Natural killer cell treated with Interleukin-12 subunit alpha and Interleukin-12 subunit beta and Interleukin-15 and Interleukin-18, amount 100 ng/mL, for 72 hours (primary cell): Measurements from ENCODE around the gene USP10. TPM values are rescaled to one million over a fixed set of nuclear protein-coding genes. Genes with fewer than 3 reads are reported as not detected.
A peak's percentile ranks its signal among the peaks of the same experiment; 100 is the strongest.

Experiments used
- ATAC-seq, 2 donors: fragments of 150-1000 bp; cut with Tn5 transposase in 1 of 2; sonication (Bioruptor Pico), chemical (Tn5 transposase) in 1 of 2; 2 replicates each; pipeline ENCODE4 v1.10.0; 2021
- DNase-seq: peaks from one replicate; pipeline ENCODE4 v3.0.0; 2022; ENCODE audit warnings: low spot score
- H3K27ac Mint-ChIP-seq, 2 donors: 1 replicate in 1 of 2; 2 replicates in 1 of 2; pipeline ENCODE4 v1.8.0; 2022; ENCODE audit warnings: mixed read lengths in 2 of 2, mild to moderate bottlenecking in 1 of 2, moderate library complexity in 1 of 2
- H3K27me3 Mint-ChIP-seq, 2 donors: 1 replicate in 1 of 2; 2 replicates in 1 of 2; pipeline ENCODE4 v1.8.0; 2022; ENCODE audit warnings: mixed read lengths in 2 of 2
- H3K36me3 Mint-ChIP-seq: one replicate; pipeline ENCODE4 v1.8.0; 2022; ENCODE audit warnings: mixed read lengths
- H3K4me1 Mint-ChIP-seq, 2 donors: 1 replicate in 1 of 2; 2 replicates in 1 of 2; pipeline ENCODE4 v1.8.0; 2022; ENCODE audit warnings: low read depth in 2 of 2, mixed read lengths in 2 of 2, mild to moderate bottlenecking in 1 of 2
- H3K4me3 Mint-ChIP-seq: one replicate; pipeline ENCODE4 v1.8.0; 2022; ENCODE audit warnings: mixed read lengths
- H3K9me3 Mint-ChIP-seq: 2 replicates; pipeline ENCODE4 v1.8.0; 2022; ENCODE audit warnings: mixed read lengths
- total RNA-seq, 2 donors: library from RNA; stranded (reverse); gene quantifications; one replicate each; pipeline ENCODE4 v1.2.3, GENCODE V29; 2022

USP10 gene
- total RNA-seq, 2 donors from 2014 or later = 111 to 156 TPM

- ATAC-seq (no peak), DNase-seq (no peak)
- no peaks in the 10 kb centered on the region for H3K27me3 Mint-ChIP-seq
- no peaks in the 10 kb centered on the region for H3K9me3 Mint-ChIP-seq
- peaks cover 0 to 2% of the 10 kb centered on the region in 2 donors for H3K4me1 Mint-ChIP-seq
- peaks cover 26% of the 10 kb centered on the region for H3K36me3 Mint-ChIP-seq
- no peak overlapping the region for H3K4me3 Mint-ChIP-seq
- no peak overlapping the region for H3K27ac Mint-ChIP-seq
Observed at GRCh38 chr16:84777435-84777834, 77.6 kb downstream of the USP10 start.

- Mint-ChIP-seq H3K4me1 (peaks cover 0 to 2% of the 10 kb centered on the region in 2 donors), H3K9me3 (no peaks in the 10 kb centered on the region), H3K27ac (no peak overlapping the region), H3K27me3 (no peaks in the 10 kb centered on the region), H3K4me3 (no peak overlapping the region), H3K36me3 (peaks cover 26% of the 10 kb centered on the region)
- ATAC-seq (no peak), DNase-seq (no peak)
Observed at GRCh38 chr16:84778720-84779119, 78.9 kb downstream of the USP10 start.

- H3K36me3 Mint-ChIP-seq = peaks cover 20% of the 10 kb centered on the region
- H3K4me3 Mint-ChIP-seq = no peak overlapping the region
- no peaks in the 10 kb centered on the region for H3K27me3 Mint-ChIP-seq
- no peaks in the 10 kb centered on the region for H3K9me3 Mint-ChIP-seq
- no peaks in the 10 kb centered on the region for H3K4me1 Mint-ChIP-seq
- DNase-seq (no peak), ATAC-seq (no peak)
- no peak overlapping the region for H3K27ac Mint-ChIP-seq
Observed at GRCh38 chr16:84780063-84780462, 80.3 kb downstream of the USP10 start.

- peaks cover 17% of the 10 kb centered on the region for H3K36me3 Mint-ChIP-seq
- no peaks in the 10 kb centered on the region for H3K4me1 Mint-ChIP-seq
- no peak for DNase-seq
- no peaks in the 10 kb centered on the region for H3K9me3 Mint-ChIP-seq
- H3K27me3 Mint-ChIP-seq = no peaks in the 10 kb centered on the region
- no peak overlapping the region for H3K4me3 Mint-ChIP-seq
- no peak for ATAC-seq
- no peak overlapping the region for H3K27ac Mint-ChIP-seq
Observed at GRCh38 chr16:84780544-84781376, 81.0 kb downstream of the USP10 start.

- Mint-ChIP-seq H3K27ac (no peak overlapping the region), H3K9me3 (no peaks in the 10 kb centered on the region), H3K4me1 (no peaks in the 10 kb centered on the region), H3K27me3 (no peaks in the 10 kb centered on the region), H3K36me3 (peaks cover 15% of the 10 kb centered on the region), H3K4me3 (no peak overlapping the region)
- ATAC-seq (no peak), DNase-seq (no peak)
Observed at GRCh38 chr16:84782846-84783245, 83.0 kb downstream of the USP10 start.

GRCh38 chr16:84785843-84786581, 86.2 kb downstream of the USP10 start:
- no peak for ATAC-seq
- Mint-ChIP-seq H3K4me1 (no peaks in the 10 kb centered on the region), H3K27ac (no peak overlapping the region), H3K9me3 (no peaks in the 10 kb centered on the region), H3K4me3 (no peak overlapping the region), H3K36me3 (no peaks in the 10 kb centered on the region), H3K27me3 (no peaks in the 10 kb centered on the region)
- DNase-seq = peak; percentile 29

- DNase-seq (peak; percentile 42), ATAC-seq (peak; percentile 22 to 34)
- Mint-ChIP-seq H3K9me3 (no peaks in the 10 kb centered on the region), H3K36me3 (no peaks in the 10 kb centered on the region), H3K4me3 (no peak overlapping the region), H3K27ac (no peak overlapping the region), H3K4me1 (no peaks in the 10 kb centered on the region), H3K27me3 (no peaks in the 10 kb centered on the region)
Observed at GRCh38 chr16:84786605-84787262, 86.9 kb downstream of the USP10 start.

- DNase-seq (peak; percentile 18), ATAC-seq (no peak)
- no peaks in the 10 kb centered on the region for H3K9me3 Mint-ChIP-seq
- H3K4me1 Mint-ChIP-seq = no peaks in the 10 kb centered on the region
- H3K36me3 Mint-ChIP-seq = no peaks in the 10 kb centered on the region
- no peak overlapping the region for H3K27ac Mint-ChIP-seq
- H3K27me3 Mint-ChIP-seq = no peaks in the 10 kb centered on the region
- H3K4me3 Mint-ChIP-seq = no peak overlapping the region
Observed at GRCh38 chr16:84787263-84787622, 87.4 kb downstream of the USP10 start.

GRCh38 chr16:84788920-84789391, 89.2 kb downstream of the USP10 start:
- Mint-ChIP-seq H3K36me3 (no peaks in the 10 kb centered on the region), H3K27me3 (no peaks in the 10 kb centered on the region), H3K9me3 (no peaks in the 10 kb centered on the region), H3K4me3 (no peak overlapping the region), H3K27ac (no peak overlapping the region), H3K4me1 (no peaks in the 10 kb centered on the region)
- DNase-seq = peak; percentile 40
- ATAC-seq = no peak

GRCh38 chr16:84789431-84789830, 89.6 kb downstream of the USP10 start:
- no peaks in the 10 kb centered on the region for H3K9me3 Mint-ChIP-seq
- ATAC-seq = peak; percentile 21 to 26
- no peaks in the 10 kb centered on the region for H3K4me1 Mint-ChIP-seq

GRCh38 chr16:84790301-84790700, 90.5 kb downstream of the USP10 start:
- ATAC-seq (no peak), DNase-seq (peak; percentile 1)
- Mint-ChIP-seq H3K4me3 (no peak overlapping the region), H3K36me3 (no peaks in the 10 kb centered on the region), H3K4me1 (no peaks in the 10 kb centered on the region), H3K27me3 (no peaks in the 10 kb centered on the region), H3K27ac (no peak overlapping the region), H3K9me3 (no peaks in the 10 kb centered on the region)

More at GRCh38 chr16:84789431-84789830, 89.6 kb downstream of the USP10 start:
- peak; percentile 28 for DNase-seq
- no peaks in the 10 kb centered on the region for H3K36me3 Mint-ChIP-seq
- no peak overlapping the region for H3K27ac Mint-ChIP-seq
- no peaks in the 10 kb centered on the region for H3K27me3 Mint-ChIP-seq
- no peak overlapping the region for H3K4me3 Mint-ChIP-seq

GRCh38 chr16:84791088-84791487, 91.3 kb downstream of the USP10 start:
- Mint-ChIP-seq H3K4me3 (no peak overlapping the region), H3K9me3 (no peaks in the 10 kb centered on the region), H3K27ac (no peak overlapping the region), H3K36me3 (no peaks in the 10 kb centered on the region), H3K27me3 (no peaks in the 10 kb centered on the region), H3K4me1 (no peaks in the 10 kb centered on the region)
- DNase-seq (peak; percentile 18), ATAC-seq (no peak)

GRCh38 chr16:84791501-84791900, 91.7 kb downstream of the USP10 start:
- Mint-ChIP-seq H3K36me3 (no peaks in the 10 kb centered on the region), H3K4me3 (no peak overlapping the region), H3K27me3 (no peaks in the 10 kb centered on the region), H3K4me1 (no peaks in the 10 kb centered on the region), H3K27ac (no peak overlapping the region), H3K9me3 (no peaks in the 10 kb centered on the region)
- ATAC-seq (no peak), DNase-seq (no peak)

- no peak for DNase-seq
- Mint-ChIP-seq H3K4me3 (no peak overlapping the region), H3K4me1 (no peaks in the 10 kb centered on the region), H3K36me3 (no peaks in the 10 kb centered on the region), H3K9me3 (no peaks in the 10 kb centered on the region), H3K27me3 (no peaks in the 10 kb centered on the region), H3K27ac (no peak overlapping the region)
- ATAC-seq = no peak
Observed at GRCh38 chr16:84794186-84794585, 94.4 kb downstream of the USP10 start.
